Psoas muscle (tissue), 8 donors: Measurements from ENCODE around the gene SLC22A23. TPM values are rescaled to one million over a fixed set of nuclear protein-coding genes. Genes with fewer than 3 reads are reported as not detected.

Experiments used
- ATAC-seq, 4 donors: fragments of 200-7000 bp; cut with Tn5 transposase; one replicate each; pipeline ENCODE4 v1.9.1; 2020; ENCODE audit warnings: moderate library complexity in 3 of 4, mild to moderate bottlenecking in 2 of 4
- DNase-seq, 2 donors: peaks; one replicate each; pipeline ENCODE4 v3.0.0-alpha.2; 2020
- H3K27ac ChIP-seq: fragments of 200-600 bp; one replicate; pipeline ENCODE4 v1.8.0; 2022
- H3K27me3 ChIP-seq, 3 donors: fragments of 200-600 bp in 1 of 3; one replicate each; pipeline versions ENCODE4 v1.6.1 to v1.8.0; 2013 to 2022; ENCODE audit warnings: low read length in 2 of 3, mild to moderate bottlenecking in 2 of 3, moderate library complexity in 1 of 3; ENCODE audit not compliant: insufficient read depth in 3 of 3
- H3K36me3 ChIP-seq, 2 donors: fragments of 200-600 bp in 1 of 2; one replicate each; pipeline versions ENCODE4 v1.6.1 to v1.8.0; 2013 to 2022; ENCODE audit warnings: low read depth in 1 of 2, mild to moderate bottlenecking in 1 of 2, moderate library complexity in 1 of 2; ENCODE audit not compliant: insufficient read depth in 1 of 2
- H3K4me1 ChIP-seq: fragments of 200-600 bp; one replicate; pipeline ENCODE4 v1.8.0; 2022
- H3K4me3 ChIP-seq: fragments of 200-600 bp; one replicate; pipeline ENCODE4 v1.8.0; 2022; ENCODE audit warnings: mild to moderate bottlenecking
- H3K9me3 ChIP-seq: fragments of 200-600 bp; one replicate; pipeline ENCODE4 v1.8.0; 2022
- WGBS, 3 donors: extraction: QIAGEN DNeasy Blood & Tissue Kit; methylation state at CpG; one replicate each; pipeline versions ENCODE4 v1.1.6 to v1.1.7; 2013; 5-methylcytosine and 5-hydroxymethylcytosine counted together
- intact Hi-C, 2 donors: fragments of 100-400 bp; cut with DNase I; formaldehyde crosslinking; loops; one replicate each; pipeline versions ENCODE4 v1.11.0 to v1.14.2; 2022
- polyA plus RNA-seq, 3 donors: library from polyadenylated mRNA; stranded (reverse); fragments of 200-250 nt; gene quantifications; one replicate each; pipeline ENCODE4 v1.2.3, GENCODE V29; 2013
- total RNA-seq, 4 donors: library from RNA; stranded (reverse); fragmentation: NEBNext Ultra II Directional in 2 of 4; extraction: Animal tissue kit (Norgen Biotek cat#: 25700) in 2 of 4; gene quantifications; one replicate each; pipeline versions ENCODE4 v1.2.1 to v1.2.4, GENCODE V29; 2021 to 2023
- TF ChIP-seq, protein P1 (sequence below): fragments of 200-600 bp; IDR thresholded peaks from one replicate; pipeline ENCODE4 v1.8.0; 2022; ENCODE audit warnings: antibody characterized with exemption
- donor health status: healthy with polysubstance abuse.
- donor health status: DM: no; HTN: no; CAD: no; lungs with moderate emphysema.
- donor health status: Bipolar disorder and iron deficiency.
- donor health status: healthy.
- donor health status: DM: yes; HTN: yes; CAD: no.
- donor health status: DM: no; HTN: no; CAD: no.
- donor health status: DM: no; HTN: no; CAD: no.
- donor health status: DM: yes; HTN: yes; CAD: no.

Gene SLC22A23
- total and polyA plus RNA-seq, 7 donors = 4.6 to 13.7 (median 8.7) TPM

DNA sequence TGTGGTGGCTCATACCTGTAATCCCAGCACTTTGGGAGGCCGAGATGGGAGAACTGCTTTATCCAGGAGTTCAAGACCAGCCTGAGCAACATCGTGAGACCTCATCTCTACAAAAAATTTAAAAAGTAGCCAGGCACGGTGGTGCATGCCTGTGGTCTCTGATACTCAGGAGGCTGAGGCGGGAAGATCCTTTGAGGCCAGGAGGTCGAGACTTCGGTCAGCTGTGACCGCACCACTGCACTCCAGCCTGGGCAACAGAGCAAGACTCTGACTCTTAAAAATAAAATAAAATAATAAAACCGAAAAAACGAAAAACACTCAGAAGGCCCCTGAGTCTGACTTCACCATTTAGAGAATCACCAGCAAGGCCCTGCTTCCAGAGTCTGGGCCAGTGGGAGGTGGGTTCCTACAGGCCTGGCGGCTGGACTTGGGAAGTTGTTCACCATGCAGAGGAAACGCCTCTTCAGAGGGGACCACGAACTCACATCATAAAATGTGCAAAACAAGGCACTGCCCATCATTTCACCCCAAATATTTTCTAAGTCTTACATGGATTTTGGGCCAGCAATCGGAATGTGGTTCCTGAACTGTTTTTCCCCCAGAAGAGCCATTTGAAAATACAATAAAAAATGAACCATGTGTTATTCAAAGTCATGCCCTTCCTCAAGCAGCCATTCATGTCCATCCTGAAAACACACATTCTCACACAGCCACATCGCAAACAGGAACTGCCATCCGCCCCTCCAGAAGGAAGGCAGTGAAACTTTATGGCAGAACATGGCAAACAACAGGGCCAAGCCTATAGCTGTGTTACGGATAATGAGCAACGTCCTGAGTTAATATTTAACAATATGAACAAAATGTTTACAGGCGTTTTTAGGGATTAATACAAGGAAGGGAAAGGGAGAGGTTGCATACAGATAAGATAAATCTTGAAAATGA, 57.8 kb downstream of the SLC22A23 start:
- no peak for DNase-seq
- intact Hi-C loops = no loop called here
- 91 to 94% (median 94%) methylated on average over 18 of the region's 18 CpGs for WGBS, 3 donors

DNA sequence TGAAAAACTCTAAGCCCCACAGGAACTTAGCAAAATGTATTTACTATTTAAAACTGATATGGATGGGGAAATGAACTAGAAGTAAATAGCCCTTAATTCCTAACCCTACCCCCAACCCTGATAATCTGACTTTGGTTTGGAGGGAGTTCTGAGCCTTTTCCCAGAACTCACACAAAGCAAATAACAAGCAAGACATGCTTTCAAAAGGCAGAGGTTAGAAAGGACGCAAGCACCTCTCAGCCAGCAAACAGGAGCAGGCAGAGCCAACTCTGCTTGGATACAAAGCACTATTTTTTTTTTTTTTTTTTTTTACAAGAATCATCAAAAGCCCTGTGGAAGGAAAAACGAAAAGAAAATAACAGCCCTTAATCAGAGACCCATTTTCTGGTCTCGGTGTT, 58.7 kb downstream of the SLC22A23 start:
- Histone ChIP-seq H3K27ac (no peak overlapping the region), H3K27me3 (no peaks in the 10 kb centered on the region), H3K9me3 (no peaks in the 10 kb centered on the region), H3K4me1 (peaks cover 8% of the 10 kb centered on the region), H3K4me3 (no peak overlapping the region), H3K36me3 (no peaks in the 10 kb centered on the region)
- ATAC-seq (no peak), DNase-seq (no peak)
- TF ChIP-seq, protein P1, sequence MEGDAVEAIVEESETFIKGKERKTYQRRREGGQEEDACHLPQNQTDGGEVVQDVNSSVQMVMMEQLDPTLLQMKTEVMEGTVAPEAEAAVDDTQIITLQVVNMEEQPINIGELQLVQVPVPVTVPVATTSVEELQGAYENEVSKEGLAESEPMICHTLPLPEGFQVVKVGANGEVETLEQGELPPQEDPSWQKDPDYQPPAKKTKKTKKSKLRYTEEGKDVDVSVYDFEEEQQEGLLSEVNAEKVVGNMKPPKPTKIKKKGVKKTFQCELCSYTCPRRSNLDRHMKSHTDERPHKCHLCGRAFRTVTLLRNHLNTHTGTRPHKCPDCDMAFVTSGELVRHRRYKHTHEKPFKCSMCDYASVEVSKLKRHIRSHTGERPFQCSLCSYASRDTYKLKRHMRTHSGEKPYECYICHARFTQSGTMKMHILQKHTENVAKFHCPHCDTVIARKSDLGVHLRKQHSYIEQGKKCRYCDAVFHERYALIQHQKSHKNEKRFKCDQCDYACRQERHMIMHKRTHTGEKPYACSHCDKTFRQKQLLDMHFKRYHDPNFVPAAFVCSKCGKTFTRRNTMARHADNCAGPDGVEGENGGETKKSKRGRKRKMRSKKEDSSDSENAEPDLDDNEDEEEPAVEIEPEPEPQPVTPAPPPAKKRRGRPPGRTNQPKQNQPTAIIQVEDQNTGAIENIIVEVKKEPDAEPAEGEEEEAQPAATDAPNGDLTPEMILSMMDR = no peak
- intact Hi-C loops = no loop called here
- 51 to 59% (median 58%) methylated on average over 3 of the region's 3 CpGs for WGBS, 3 donors

More for the DNA sequence above, 57.8 kb downstream of the SLC22A23 start:
- peaks cover 12% of the 10 kb centered on the region for H3K4me1 ChIP-seq
- H3K4me3 ChIP-seq = no peak overlapping the region
- no peaks in the 10 kb centered on the region for H3K36me3 ChIP-seq
- H3K27ac ChIP-seq = no peak overlapping the region
- no peaks in the 10 kb centered on the region for H3K9me3 ChIP-seq
- H3K27me3 ChIP-seq = no peaks in the 10 kb centered on the region
- TF ChIP-seq, protein P1 = no peak
- no peak for ATAC-seq

DNA sequence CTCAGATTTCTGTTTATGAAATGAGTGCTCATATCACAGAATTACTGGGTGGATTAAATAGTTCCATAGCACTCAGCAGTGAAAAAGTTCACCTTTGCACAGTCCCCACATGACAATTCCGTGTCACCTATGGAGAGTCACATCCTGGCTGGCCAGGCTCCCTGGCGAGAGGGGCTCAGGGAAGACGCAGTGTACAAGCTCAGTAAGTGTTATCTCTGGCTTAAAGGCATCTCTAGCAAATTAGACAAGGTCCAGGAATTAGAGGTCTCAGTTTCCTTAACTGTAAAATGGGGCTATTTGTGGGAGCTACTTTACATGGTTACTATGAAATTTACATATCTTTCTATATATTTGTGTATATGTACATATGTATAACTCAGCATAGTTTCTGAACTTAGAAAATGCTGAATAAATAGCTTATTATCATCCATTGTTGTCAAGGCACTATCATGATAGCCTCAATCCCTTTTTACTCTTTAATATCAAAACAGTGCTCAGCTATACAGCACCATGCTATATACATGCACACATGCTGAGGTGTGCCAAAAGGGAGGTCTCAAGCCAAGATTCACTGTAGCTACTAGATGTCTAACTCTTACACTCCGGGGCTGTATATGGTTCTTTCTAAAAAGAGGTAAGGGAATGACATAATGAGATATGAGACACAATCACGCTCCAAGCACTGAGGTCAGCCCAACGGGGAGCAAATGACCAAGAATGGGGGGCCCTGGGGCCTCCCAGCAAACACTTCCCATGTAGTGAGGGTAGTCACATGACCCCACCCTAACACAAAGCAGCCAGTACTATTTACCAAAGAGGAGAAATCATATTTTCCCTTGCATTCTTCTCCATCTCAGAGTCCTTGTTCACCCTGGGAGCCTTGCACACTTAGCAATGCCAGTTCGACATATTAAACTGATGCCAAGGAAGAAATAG, 59.4 kb downstream of the SLC22A23 start:
- H3K4me3 ChIP-seq = no peak overlapping the region
- no peak for ATAC-seq
- peaks cover 2% of the 10 kb centered on the region for H3K4me1 ChIP-seq
- H3K36me3 ChIP-seq = no peaks in the 10 kb centered on the region
- H3K27me3 ChIP-seq = no peaks in the 10 kb centered on the region
- 77 to 89% (median 79%) methylated on average over 7 of the region's 7 CpGs for WGBS, 3 donors
- no peaks in the 10 kb centered on the region for H3K9me3 ChIP-seq
- intact Hi-C loops = no loop called here
- no peak for DNase-seq
- no peak overlapping the region for H3K27ac ChIP-seq
- TF ChIP-seq, protein P1 = no peak

DNA sequence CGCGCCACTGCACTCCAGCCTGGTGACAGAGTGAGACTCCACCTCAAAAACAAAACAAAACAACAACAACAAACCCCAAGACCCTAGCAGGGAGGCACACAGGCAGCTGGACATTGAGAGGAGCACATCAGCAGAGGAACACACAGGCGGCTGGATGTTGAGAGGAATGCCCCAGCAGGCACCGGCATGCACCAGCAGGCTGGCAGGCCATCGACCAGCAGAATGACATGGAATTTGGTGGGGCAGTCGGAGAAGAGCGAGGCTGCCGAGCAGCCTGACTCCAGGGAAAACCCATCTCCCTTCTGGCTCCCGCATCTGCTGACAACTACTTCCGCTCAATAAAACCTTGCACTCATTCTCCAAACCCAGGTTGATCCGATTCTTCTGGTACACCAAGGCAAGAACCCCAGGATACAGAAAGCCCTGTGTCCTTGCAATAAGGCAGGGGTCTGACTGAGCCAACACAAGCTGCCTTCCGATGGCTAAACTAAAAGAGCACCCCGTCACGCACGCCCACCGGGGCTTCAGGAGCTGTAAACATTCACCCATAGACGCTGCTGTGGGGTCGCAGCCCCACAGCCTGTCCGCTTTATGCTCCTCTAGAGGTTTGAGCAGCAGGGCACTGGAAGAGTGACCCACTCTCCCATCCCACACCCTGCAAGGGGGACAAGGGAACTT, 60.2 kb downstream of the SLC22A23 start:
- WGBS, 3 donors = 84 to 91% (median 88%) methylated on average over 19 of the region's 19 CpGs
- no peak for ATAC-seq
- Histone ChIP-seq H3K9me3 (no peaks in the 10 kb centered on the region), H3K36me3 (no peaks in the 10 kb centered on the region), H3K4me3 (no peak overlapping the region), H3K27ac (no peak overlapping the region), H3K27me3 (no peaks in the 10 kb centered on the region), H3K4me1 (no peaks in the 10 kb centered on the region)
- no peak for DNase-seq
- TF ChIP-seq, protein P1 = no peak
- intact Hi-C loops = no loop called here
